H9 (cell line): ENCODE data around the gene TMEM30B. TPM values are rescaled to one million over a fixed set of nuclear protein-coding genes. Genes with fewer than 3 reads are reported as not detected.

Experiments used
- DNase-seq: peaks from one replicate; pipeline ENCODE4 v3.0.0-alpha.2; 2017
- H2AFZ ChIP-seq: one replicate; pipeline ENCODE4 v1.6.1; 2013; ENCODE audit warnings: mild to moderate bottlenecking, low read length, control low read depth, moderate library complexity
- H2AK5ac ChIP-seq: 2 replicates; pipeline ENCODE4 v1.6.1; 2013; ENCODE audit warnings: low read length, control low read depth, mixed read lengths; ENCODE audit not compliant: insufficient read length
- H2BK120ac ChIP-seq: one replicate; pipeline ENCODE4 v1.6.1; 2013; ENCODE audit warnings: low read depth, mild to moderate bottlenecking, low read length, control low read depth, inconsistent platforms; ENCODE audit not compliant: poor library complexity, severe bottlenecking
- H2BK12ac ChIP-seq: 2 replicates; pipeline ENCODE4 v1.6.1; 2013; ENCODE audit warnings: low read length, control low read depth, mixed read lengths, low read depth; ENCODE audit not compliant: insufficient read length
- H2BK15ac ChIP-seq: 2 replicates; pipeline ENCODE4 v1.6.1; 2013; ENCODE audit warnings: low read depth, low read length, control low read depth
- H2BK20ac ChIP-seq: one replicate; pipeline ENCODE4 v1.6.1; 2013; ENCODE audit warnings: low read depth, mild to moderate bottlenecking, low read length, control low read depth, inconsistent platforms; ENCODE audit not compliant: poor library complexity, severe bottlenecking
- H2BK5ac ChIP-seq: 2 replicates; pipeline ENCODE4 v1.6.1; 2013; ENCODE audit warnings: low read length, control low read depth, mixed read lengths; ENCODE audit not compliant: insufficient read length
- H3K14ac ChIP-seq: 2 replicates; pipeline ENCODE4 v1.6.1; 2013; ENCODE audit warnings: low read length, control low read depth; ENCODE audit not compliant: insufficient read depth
- H3K18ac ChIP-seq: 2 replicates; pipeline ENCODE4 v1.6.1; 2013; ENCODE audit warnings: low read depth, mild to moderate bottlenecking, mixed read lengths, low read length, control low read depth; ENCODE audit not compliant: insufficient read length
- H3K23ac ChIP-seq: 2 replicates; pipeline ENCODE4 v1.6.1; 2013; ENCODE audit warnings: low read length, control low read depth, mixed read lengths, low read depth; ENCODE audit not compliant: insufficient read length
- H3K23me2 ChIP-seq: 2 replicates; pipeline ENCODE4 v1.6.1; 2013; ENCODE audit warnings: low read depth, mild to moderate bottlenecking, mixed read lengths, low read length, control low read depth; ENCODE audit not compliant: insufficient read length, poor library complexity, severe bottlenecking
- H3K27ac ChIP-seq: 2 replicates; pipeline ENCODE4 v1.5.1; 2013; ENCODE audit warnings: low read length, control low read depth, mixed read lengths, low read depth; ENCODE audit not compliant: insufficient read length
- H3K27me3 ChIP-seq: 2 replicates; pipeline ENCODE4 v1.6.1; 2013; ENCODE audit warnings: low read length, control low read depth, inconsistent platforms; ENCODE audit not compliant: insufficient read depth
- H3K4ac ChIP-seq: 2 replicates; pipeline ENCODE4 v1.6.1; 2013; ENCODE audit warnings: low read depth, mild to moderate bottlenecking, control low read depth, inconsistent platforms, low read length, moderate library complexity
- H3K4me1 ChIP-seq: 2 replicates; pipeline ENCODE4 v1.6.1; 2013; ENCODE audit warnings: low read length, control low read depth, inconsistent platforms; ENCODE audit not compliant: insufficient read depth
- H3K4me2 ChIP-seq: 2 replicates; pipeline ENCODE4 v1.6.1; 2013; ENCODE audit warnings: low read length, control low read depth, mixed read lengths; ENCODE audit not compliant: insufficient read length, insufficient read depth
- H3K56ac ChIP-seq: 2 replicates; pipeline ENCODE4 v1.6.1; 2013; ENCODE audit warnings: low read depth, mild to moderate bottlenecking, mixed read lengths, low read length, control low read depth; ENCODE audit not compliant: insufficient read length
- H3K79me1 ChIP-seq: 2 replicates; pipeline ENCODE4 v1.6.1; 2013; ENCODE audit warnings: low read depth, mild to moderate bottlenecking, moderate library complexity, low read length, control low read depth, inconsistent platforms; ENCODE audit not compliant: insufficient read depth, poor library complexity, severe bottlenecking
- H3K79me2 ChIP-seq: 2 replicates; pipeline ENCODE4 v1.6.1; 2013; ENCODE audit warnings: low read length, control low read depth, inconsistent platforms; ENCODE audit not compliant: insufficient read depth
- H3K9ac ChIP-seq: 2 replicates; pipeline ENCODE4 v1.6.1; 2013; ENCODE audit warnings: low read length, control low read depth, mixed read lengths; ENCODE audit not compliant: insufficient read length; ENCODE audit errors: extremely low read depth
- H3K9me3 ChIP-seq: one replicate; pipeline ENCODE4 v1.6.1; 2013; ENCODE audit warnings: low read depth, low read length, inconsistent platforms; ENCODE audit not compliant: control insufficient read depth
- H3T11ph ChIP-seq: one replicate; pipeline ENCODE4 v1.6.1; 2013; ENCODE audit warnings: mild to moderate bottlenecking, low read length, control low read depth, inconsistent platforms
- H4K20me1 ChIP-seq: one replicate; pipeline ENCODE4 v1.6.1; 2013; ENCODE audit not compliant: control insufficient read depth, insufficient read length, insufficient read depth
- H4K5ac ChIP-seq: 2 replicates; pipeline ENCODE4 v1.6.1; 2013; ENCODE audit warnings: low read depth, mild to moderate bottlenecking, mixed read lengths, low read length, control low read depth; ENCODE audit not compliant: insufficient read length
- H4K8ac ChIP-seq: replicated peaks from 2 replicates; pipeline ENCODE4 v1.6.1; 2013; ENCODE audit warnings: low read length, control low read depth, mixed read lengths, low read depth; ENCODE audit not compliant: insufficient read length
- H4K91ac ChIP-seq: 2 replicates; pipeline ENCODE4 v1.6.1; 2013; ENCODE audit warnings: low read depth, mild to moderate bottlenecking, moderate library complexity, mixed read lengths, low read length, control low read depth; ENCODE audit not compliant: insufficient read length
- H3K27ac Mint-ChIP-seq, 3 experiments: 2 replicates in 2 of 3; 3 replicates in 1 of 3; pipeline ENCODE4 v1.8.0; 2020 to 2021; ENCODE audit warnings: mixed read lengths in 3 of 3, mild to moderate bottlenecking in 1 of 3, moderate library complexity in 1 of 3
- H3K27me3 Mint-ChIP-seq: 2 replicates; pipeline ENCODE4 v1.8.0; 2021; ENCODE audit warnings: low read depth, mild to moderate bottlenecking, moderate library complexity, mixed read lengths
- H3K36me3 Mint-ChIP-seq, 3 experiments: 2 replicates in 2 of 3; 3 replicates in 1 of 3; pipeline ENCODE4 v1.8.0; 2020 to 2021; ENCODE audit warnings: low read depth in 3 of 3, mixed read lengths in 3 of 3; ENCODE audit not compliant: insufficient read depth in 1 of 3
- H3K4me1 Mint-ChIP-seq, 2 experiments: 2 replicates each; pipeline ENCODE4 v1.8.0; 2020; ENCODE audit warnings: mixed read lengths in 2 of 2
- H3K4me3 Mint-ChIP-seq, 2 experiments: 2 replicates in 1 of 2; 3 replicates in 1 of 2; pipeline ENCODE4 v1.8.0; 2020 to 2021; ENCODE audit warnings: mild to moderate bottlenecking in 2 of 2, mixed read lengths in 2 of 2, moderate library complexity in 1 of 2
- H3K9me3 Mint-ChIP-seq, 2 experiments: 2 replicates in 1 of 2; 3 replicates in 1 of 2; pipeline ENCODE4 v1.8.0; 2020; ENCODE audit warnings: mild to moderate bottlenecking in 2 of 2, mixed read lengths in 2 of 2, moderate library complexity in 1 of 2
- WGBS: extraction: QIAGEN DNeasy Blood & Tissue Kit; methylation state at CpG from one replicate; pipeline ENCODE4 v1.1.7; 2013; ENCODE audit warnings: missing lambda C conversion rate, low lambda C conversion rate, mixed read lengths; ENCODE audit not compliant: insufficient read length; ENCODE audit errors: extremely low coverage; 5-methylcytosine and 5-hydroxymethylcytosine counted together
- total RNA-seq: library from RNA; stranded (reverse); gene quantifications from 2 replicates; pipeline ENCODE4 v1.2.1, GENCODE V29; 2021
- TF ChIP-seq, protein P1 (sequence below): fragments of 200-600 bp; sonication (generic); conservative IDR thresholded peaks from 3 replicates; pipeline ENCODE4 v1.8.0; 2021; ENCODE audit warnings: antibody characterized with exemption, mild to moderate bottlenecking

The TMEM30B gene
- total RNA-seq, 1 experiment from 2014 or later: 12.2 TPM

DNA sequence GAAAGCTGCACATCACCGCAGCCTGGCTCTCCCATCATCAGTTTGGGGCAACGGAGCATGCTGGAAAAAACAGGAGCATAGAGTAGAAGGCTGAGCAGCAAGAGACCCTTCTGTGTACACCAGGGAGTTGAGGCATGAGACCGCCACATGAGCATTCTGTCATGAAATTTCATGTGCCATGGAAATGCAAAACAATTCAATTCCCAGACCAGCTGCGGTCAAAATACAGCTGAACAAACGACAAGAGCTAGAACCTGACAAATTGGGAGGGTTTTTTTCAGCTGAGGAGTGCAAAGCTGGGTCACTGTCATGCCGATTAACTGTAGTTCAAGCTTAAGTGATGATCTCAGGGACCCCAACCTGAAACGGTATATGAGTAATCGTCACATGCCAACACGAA lies 37.1 kb downstream of the TMEM30B start:
- Histone ChIP-seq H3K9ac (no peak overlapping the region), H3K27ac (no peak overlapping the region), H3K14ac (no peak overlapping the region), H3K18ac (no peak overlapping the region), H2BK12ac (no peak overlapping the region), H3K79me1 (no peaks in the 10 kb centered on the region), H3K4me1 (peaks cover 5% of the 10 kb centered on the region; the same call in 1 of the 2 replicates), H3K4me2 (no peak overlapping the region), H4K5ac (no peak overlapping the region), H3K4ac (no peak overlapping the region), H4K8ac (no peak overlapping the region), H4K91ac (no peak overlapping the region), H3K9me3 (peaks cover 12% of the 10 kb centered on the region), H3T11ph (no peak overlapping the region), H2BK15ac (no peak overlapping the region), H3K23ac (no peak overlapping the region), H3K27me3 (no peaks in the 10 kb centered on the region), H2BK20ac (no peak overlapping the region), H3K23me2 (no peaks in the 10 kb centered on the region), H3K56ac (no peak overlapping the region), H3K79me2 (no peaks in the 10 kb centered on the region), H2AFZ (no peak overlapping the region), H2AK5ac (no peak overlapping the region), H2BK5ac (no peak overlapping the region), H2BK120ac (no peak overlapping the region), H4K20me1 (no peaks in the 10 kb centered on the region)
- H3K27me3 Mint-ChIP-seq: no peaks in the 10 kb centered on the region
- H3K4me3 Mint-ChIP-seq: no peak overlapping the region
- whole genome bisulfite sequencing: no CpG with 5 or more reads among the region's 9 CpGs
- H3K9me3 Mint-ChIP-seq: peaks cover 22 to 32% of the 10 kb centered on the region in 2 experiments
- no peak overlapping the region for H3K27ac Mint-ChIP-seq
- TF ChIP-seq, protein P1, sequence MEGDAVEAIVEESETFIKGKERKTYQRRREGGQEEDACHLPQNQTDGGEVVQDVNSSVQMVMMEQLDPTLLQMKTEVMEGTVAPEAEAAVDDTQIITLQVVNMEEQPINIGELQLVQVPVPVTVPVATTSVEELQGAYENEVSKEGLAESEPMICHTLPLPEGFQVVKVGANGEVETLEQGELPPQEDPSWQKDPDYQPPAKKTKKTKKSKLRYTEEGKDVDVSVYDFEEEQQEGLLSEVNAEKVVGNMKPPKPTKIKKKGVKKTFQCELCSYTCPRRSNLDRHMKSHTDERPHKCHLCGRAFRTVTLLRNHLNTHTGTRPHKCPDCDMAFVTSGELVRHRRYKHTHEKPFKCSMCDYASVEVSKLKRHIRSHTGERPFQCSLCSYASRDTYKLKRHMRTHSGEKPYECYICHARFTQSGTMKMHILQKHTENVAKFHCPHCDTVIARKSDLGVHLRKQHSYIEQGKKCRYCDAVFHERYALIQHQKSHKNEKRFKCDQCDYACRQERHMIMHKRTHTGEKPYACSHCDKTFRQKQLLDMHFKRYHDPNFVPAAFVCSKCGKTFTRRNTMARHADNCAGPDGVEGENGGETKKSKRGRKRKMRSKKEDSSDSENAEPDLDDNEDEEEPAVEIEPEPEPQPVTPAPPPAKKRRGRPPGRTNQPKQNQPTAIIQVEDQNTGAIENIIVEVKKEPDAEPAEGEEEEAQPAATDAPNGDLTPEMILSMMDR: no peak
- H3K4me1 Mint-ChIP-seq: peaks cover 17 to 20% of the 10 kb centered on the region in 2 experiments
- DNase-seq: no peak
- H3K36me3 Mint-ChIP-seq: peaks cover 19 to 28% (median 27%) of the 10 kb centered on the region in 3 experiments
